Hepatocyte (in vitro differentiated cells): Measurements from ENCODE around the gene ATF3. TPM values are rescaled to one million over a fixed set of nuclear protein-coding genes. Genes with fewer than 3 reads are reported as not detected.

ENCODE experiments used
- DNase-seq: peaks from one replicate; pipeline ENCODE4 v3.0.0-alpha.2; 2016; ENCODE audit warnings: low spot score
- H2AFZ ChIP-seq: fragments of 200-600 bp; sonication (generic); 2 replicates; pipeline ENCODE4 v1.6.0; 2016; ENCODE audit warnings: antibody characterized with exemption, mild to moderate bottlenecking
- H3K27ac ChIP-seq: fragments of 200-600 bp; sonication (generic); 2 replicates; pipeline ENCODE4 v1.5.1; 2016; ENCODE audit warnings: mild to moderate bottlenecking
- H3K27me3 ChIP-seq: fragments of 200-600 bp; sonication (generic); 2 replicates; pipeline ENCODE4 v1.6.1; 2016
- H3K36me3 ChIP-seq: fragments of 200-600 bp; sonication (generic); replicated peaks from 2 replicates; pipeline ENCODE4 v1.5.1; 2016; ENCODE audit warnings: low read depth; ENCODE audit not compliant: insufficient read depth
- H3K4me1 ChIP-seq: fragments of 200-600 bp; sonication (generic); 2 replicates; pipeline ENCODE4 v1.5.1; 2016; ENCODE audit warnings: mild to moderate bottlenecking, moderate library complexity; ENCODE audit not compliant: insufficient read depth
- H3K4me2 ChIP-seq: fragments of 200-600 bp; sonication (generic); 2 replicates; pipeline ENCODE4 v1.6.0; 2016
- H3K4me3 ChIP-seq: fragments of 200-600 bp; sonication (generic); 2 replicates; pipeline ENCODE4 v1.5.1; 2016; ENCODE audit warnings: mild to moderate bottlenecking
- H3K79me2 ChIP-seq: fragments of 200-600 bp; sonication (generic); 2 replicates; pipeline ENCODE4 v1.6.0; 2017; ENCODE audit warnings: mild to moderate bottlenecking
- H3K9me2 ChIP-seq: fragments of 200-600 bp; sonication (generic); replicated peaks from 2 replicates; pipeline ENCODE4 v1.6.0; 2017; ENCODE audit warnings: mild to moderate bottlenecking; ENCODE audit not compliant: insufficient read depth
- H3K9me3 ChIP-seq: fragments of 200-600 bp; sonication (generic); 2 replicates; pipeline ENCODE4 v1.5.1; 2016; ENCODE audit warnings: low read depth, mild to moderate bottlenecking
- H4K20me1 ChIP-seq: fragments of 200-600 bp; sonication (generic); 2 replicates; pipeline ENCODE4 v1.6.0; 2016; ENCODE audit warnings: mild to moderate bottlenecking; ENCODE audit not compliant: insufficient read depth, poor library complexity, severe bottlenecking
- CTCF ChIP-seq: fragments of 200-600 bp; sonication (generic); IDR thresholded peaks from 2 replicates; pipeline ENCODE4 v1.5.1; 2016; ENCODE audit warnings: antibody characterized with exemption, mild to moderate bottlenecking; ENCODE audit not compliant: poor library complexity
- EZH2 ChIP-seq: fragments of 200-600 bp; sonication (generic); IDR thresholded peaks from 2 replicates; pipeline ENCODE4 v1.6.1; 2016; ENCODE audit warnings: antibody characterized with exemption, mild to moderate bottlenecking, borderline replicate concordance
- EZH2phosphoT487 ChIP-seq: fragments of 200-600 bp; sonication (generic); IDR thresholded peaks from one replicate; pipeline ENCODE4 v1.6.1; 2018; ENCODE audit warnings: antibody characterized with exemption, mild to moderate bottlenecking, low read depth, moderate library complexity; ENCODE audit not compliant: unreplicated experiment, severe bottlenecking
- WGBS: methylation state at CpG from one replicate; pipeline ENCODE4 v1.1.6; 2016; ENCODE audit warnings: low lambda C conversion rate; ENCODE audit errors: missing lambda C conversion rate; 5-methylcytosine and 5-hydroxymethylcytosine counted together
- polyA plus RNA-seq: library from polyadenylated mRNA; unstranded; fragments of >200 nt; fragmentation: Nextera tagmentation; extraction: Ambion mirVana; gene quantifications from 2 replicates; pipeline ENCODE4 v1.2.1, GENCODE V29; 2016
- total RNA-seq: library from RNA; depleted of rRNA; stranded (reverse); fragments of >200 nt; gene quantifications from 2 replicates; pipeline ENCODE4 v1.2.3, GENCODE V29; 2014

Gene ATF3
- total and polyA plus RNA-seq, 2 experiments from 2014 or later: 128 to 129 TPM

DNA sequence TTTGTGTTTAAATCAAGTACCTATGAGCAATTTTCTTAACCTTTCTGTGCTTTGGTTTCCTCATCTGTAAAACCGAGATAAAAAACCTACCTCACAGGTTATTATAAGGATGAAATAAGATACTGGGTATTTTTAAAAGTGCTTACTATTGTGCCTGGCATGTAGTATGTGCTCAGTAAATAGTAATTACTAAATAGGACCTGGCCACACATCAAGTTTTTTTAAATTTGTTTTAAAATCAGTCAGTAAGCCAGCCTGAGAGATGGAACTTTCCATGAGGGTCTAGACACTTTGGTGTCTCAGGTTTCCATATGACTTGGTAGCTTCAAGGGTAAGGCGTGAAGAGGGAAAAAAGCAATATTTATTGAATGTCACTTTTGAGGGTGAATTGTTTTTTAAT, 7.0 kb upstream of the ATF3 start:
- Histone ChIP-seq H3K4me3 (no peak overlapping the region), H2AFZ (no peak overlapping the region), H3K4me2 (no peak overlapping the region), H3K27ac (no peak overlapping the region), H3K9me3 (no peaks in the 10 kb centered on the region), H3K79me2 (no peaks in the 10 kb centered on the region), H3K4me1 (peaks cover 16% of the 10 kb centered on the region), H3K9me2 (no peaks in the 10 kb centered on the region), H3K27me3 (peaks cover 4% of the 10 kb centered on the region), H4K20me1 (no peaks in the 10 kb centered on the region), H3K36me3 (no peaks in the 10 kb centered on the region)
- WGBS: 91% methylated on average over 2 of the region's 2 CpGs
- TF ChIP-seq CTCF (no peak), EZH2 (no peak), EZH2phosphoT487 (no peak)
- no peak for DNase-seq

DNA sequence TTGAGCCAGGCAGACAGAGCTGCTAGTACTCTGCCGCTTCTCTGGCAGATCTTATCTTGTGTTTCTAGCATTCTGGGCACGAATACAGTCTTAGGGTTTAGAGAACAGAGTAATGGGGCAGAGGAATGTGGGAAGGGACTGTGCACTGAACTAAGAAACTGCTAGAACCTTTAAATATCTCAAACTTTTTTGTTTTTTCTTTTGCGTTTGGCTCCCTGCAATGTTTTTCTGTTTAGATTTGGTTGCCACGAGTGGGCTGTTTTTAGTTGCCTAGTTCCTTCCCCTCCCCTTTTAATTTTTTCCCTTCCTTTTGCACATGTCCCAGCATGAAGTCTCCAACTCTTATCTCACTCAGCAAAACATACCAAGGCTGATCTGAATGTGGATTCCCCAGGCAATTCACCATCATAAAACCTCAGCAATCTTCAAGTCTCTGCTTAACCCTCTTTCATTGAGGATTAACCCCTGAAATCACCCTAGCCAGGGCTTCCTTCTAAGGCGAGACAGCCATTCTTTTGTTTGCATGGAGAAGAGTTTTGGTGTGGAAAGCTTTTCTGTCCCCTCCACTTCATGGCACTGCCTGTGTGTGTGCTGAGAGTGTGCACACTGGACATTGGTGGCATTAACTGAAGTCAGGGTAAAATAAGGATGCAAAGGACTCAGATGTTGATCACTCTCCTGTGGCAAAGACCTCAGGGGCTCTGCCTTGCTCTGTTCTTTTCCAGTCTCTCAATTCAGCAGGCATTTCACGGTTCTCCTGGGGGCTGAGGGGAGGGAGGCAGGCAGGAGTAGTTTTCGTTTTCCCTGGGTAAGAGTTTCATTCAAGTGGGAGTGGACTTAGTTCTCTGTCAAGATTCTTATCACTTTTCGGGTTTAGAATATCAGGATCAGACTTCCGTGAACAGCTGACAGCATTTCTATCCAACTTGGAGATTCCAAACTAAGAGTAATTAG, 2.8 kb upstream of the ATF3 start:
- Histone ChIP-seq H3K9me2 (no peaks in the 10 kb centered on the region), H3K4me3 (no peak overlapping the region), H3K27me3 (peaks cover 4% of the 10 kb centered on the region), H4K20me1 (peaks cover 12% of the 10 kb centered on the region), H2AFZ (no peak overlapping the region), H3K9me3 (no peaks in the 10 kb centered on the region), H3K4me2 (peak overlapping the region; percentile 95), H3K36me3 (no peaks in the 10 kb centered on the region), H3K79me2 (peaks cover 13% of the 10 kb centered on the region), H3K4me1 (peaks cover 17% of the 10 kb centered on the region), H3K27ac (peak overlapping the region; percentile 96)
- 6% methylated on average over 9 of the region's 9 CpGs for WGBS
- TF ChIP-seq EZH2phosphoT487 (no peak), EZH2 (no peak), CTCF (no peak)
- no peak for DNase-seq

DNA sequence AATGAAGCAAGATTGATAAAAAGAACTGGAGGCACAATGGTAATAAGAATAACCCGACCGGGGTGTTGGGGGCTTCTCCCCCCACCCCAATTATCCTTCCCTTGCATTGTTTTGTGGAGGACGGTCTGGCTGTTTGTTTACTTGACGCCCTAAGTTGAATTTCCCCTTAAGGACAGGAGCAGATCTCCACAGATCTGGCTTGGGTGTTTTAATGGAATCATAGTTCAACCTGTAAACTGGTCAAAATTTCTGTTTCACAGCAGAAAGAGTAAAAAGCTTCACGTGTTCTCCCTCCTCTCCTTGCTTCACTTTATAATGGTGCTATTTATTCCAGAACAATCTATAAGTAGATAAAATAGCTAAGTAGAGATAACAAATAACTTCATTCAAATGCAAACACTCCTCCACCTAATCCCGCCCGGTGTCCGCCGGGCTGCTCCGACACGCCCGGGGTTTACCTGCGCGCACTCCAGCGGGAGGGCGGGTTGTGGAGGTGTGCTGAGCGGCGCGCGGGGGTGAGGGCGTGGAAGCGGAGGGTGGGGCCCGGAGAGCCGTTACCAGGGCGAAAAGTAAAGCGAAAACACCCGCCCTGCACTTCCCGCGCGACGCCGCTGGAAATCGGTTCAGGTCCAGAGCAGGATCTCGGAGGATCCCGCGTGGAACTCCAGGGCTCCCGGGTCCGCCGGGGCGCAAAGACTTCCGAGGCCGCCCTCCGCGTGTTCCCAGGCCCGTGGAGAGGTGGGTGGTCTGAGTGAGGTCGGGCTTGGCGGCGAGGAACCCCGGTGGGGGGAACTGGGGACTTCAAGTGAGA, 2.0 kb upstream of the ATF3 start:
- TF ChIP-seq EZH2: peak; percentile 47
- no peak for TF ChIP-seq CTCF
- TF ChIP-seq EZH2phosphoT487: peak; percentile 68
- H4K20me1 ChIP-seq: peaks cover 21% of the 10 kb centered on the region
- peaks cover 4% of the 10 kb centered on the region for H3K27me3 ChIP-seq
- peaks cover 23% of the 10 kb centered on the region for H3K4me1 ChIP-seq
- no peaks in the 10 kb centered on the region for H3K9me3 ChIP-seq
- no peak overlapping the region for H2AFZ ChIP-seq
- peak overlapping the region; percentile 48 for H3K4me3 ChIP-seq
- DNase-seq: peak; percentile 89
- no peaks in the 10 kb centered on the region for H3K9me2 ChIP-seq
- H3K79me2 ChIP-seq: peaks cover 22% of the 10 kb centered on the region
- peak overlapping the region; percentile 96 for H3K27ac ChIP-seq
- no peaks in the 10 kb centered on the region for H3K36me3 ChIP-seq
- peak overlapping the region; percentile 95 for H3K4me2 ChIP-seq
- WGBS: 3% methylated on average over 44 of the region's 49 CpGs
